K562 (cell line): ENCODE data around the gene ADM2.

Experiments
- FOXP1 ChIP-seq: sonication (generic); formaldehyde crosslinking; IDR thresholded peaks from 2 replicates; pipeline ENCODE4 v1.8.0; 2022; ENCODE audit warnings: mild to moderate bottlenecking, missing genetic modification reagents
- HSF4 ChIP-seq: fragments of 250-450 bp; sonication (Bioruptor Pico); IDR thresholded peaks from 2 replicates; pipeline ENCODE4 v2.1.2; 2022; ENCODE audit warnings: mild to moderate bottlenecking, moderate library complexity, borderline replicate concordance
- JUN ChIP-seq, 2 experiments: sonication (generic) in 1 of 2; formaldehyde crosslinking in 1 of 2; IDR thresholded peaks; 2 replicates each; pipeline versions ENCODE4 v1.6.1 to v1.8.0; 2012 to 2022; ENCODE audit warnings: borderline replicate concordance in 2 of 2, mild to moderate bottlenecking in 2 of 2, improper control_type of control experiment in 1 of 2, low read depth in 1 of 2, low read length in 1 of 2, missing genetic modification reagents in 1 of 2
- MEF2A ChIP-seq: IDR thresholded peaks from 2 replicates; pipeline ENCODE4 v1.6.1; 2011; ENCODE audit warnings: low read depth, mild to moderate bottlenecking, low read length, moderate library complexity; ENCODE audit not compliant: control insufficient read depth
- SNRNP70 ChIP-seq: fragments of 200-400 bp; formaldehyde crosslinking; optimal IDR thresholded peaks from 2 replicates; pipeline ENCODE3; 2017; ENCODE audit warnings: low read depth, low read length
- TCF3 ChIP-seq: sonication (generic); formaldehyde crosslinking; IDR thresholded peaks from 2 replicates; pipeline ENCODE4 v1.4.0; 2020; ENCODE audit warnings: mild to moderate bottlenecking, missing genetic modification reagents
- YY1 ChIP-seq, 3 experiments: IDR thresholded peaks; 2 replicates each; pipeline ENCODE4 v1.6.1; 2011; ENCODE audit warnings: low read length in 2 of 3, mild to moderate bottlenecking in 2 of 3, moderate library complexity in 2 of 3, borderline replicate concordance in 1 of 3, control low read depth in 1 of 3, low read depth in 1 of 3; ENCODE audit not compliant: insufficient read depth in 3 of 3, insufficient replicate concordance in 2 of 3, control insufficient read depth in 1 of 3, insufficient read length in 1 of 3; ENCODE audit errors: extremely low read depth in 1 of 3
- ZNF263 ChIP-seq: sonication (generic); formaldehyde crosslinking; IDR thresholded peaks from 2 replicates; pipeline ENCODE4 v1.8.0; 2022; ENCODE audit warnings: mild to moderate bottlenecking, missing genetic modification reagents, borderline replicate concordance
- TF ChIP-seq, protein P1 (sequence below), 3 experiments: IDR thresholded peaks in 2 of 3; conservative IDR thresholded peaks in 1 of 3; 2 replicates each; pipeline ENCODE4 v1.5.1; 2011 to 2012; ENCODE audit warnings: low read length in 3 of 3, mild to moderate bottlenecking in 3 of 3, control low read depth in 2 of 3, improper control_type of control experiment in 1 of 3, inconsistent platforms in 1 of 3, low read depth in 1 of 3, mixed read lengths in 1 of 3, moderate library complexity in 1 of 3; ENCODE audit not compliant: insufficient read depth in 2 of 3
- TF ChIP-seq, protein P2 (sequence below), 2 experiments: IDR thresholded peaks; 2 replicates each; pipeline ENCODE4 v1.6.1; 2012; ENCODE audit warnings: improper control_type of control experiment in 2 of 2, low read depth in 2 of 2, low read length in 2 of 2, borderline replicate concordance in 1 of 2

DNA sequence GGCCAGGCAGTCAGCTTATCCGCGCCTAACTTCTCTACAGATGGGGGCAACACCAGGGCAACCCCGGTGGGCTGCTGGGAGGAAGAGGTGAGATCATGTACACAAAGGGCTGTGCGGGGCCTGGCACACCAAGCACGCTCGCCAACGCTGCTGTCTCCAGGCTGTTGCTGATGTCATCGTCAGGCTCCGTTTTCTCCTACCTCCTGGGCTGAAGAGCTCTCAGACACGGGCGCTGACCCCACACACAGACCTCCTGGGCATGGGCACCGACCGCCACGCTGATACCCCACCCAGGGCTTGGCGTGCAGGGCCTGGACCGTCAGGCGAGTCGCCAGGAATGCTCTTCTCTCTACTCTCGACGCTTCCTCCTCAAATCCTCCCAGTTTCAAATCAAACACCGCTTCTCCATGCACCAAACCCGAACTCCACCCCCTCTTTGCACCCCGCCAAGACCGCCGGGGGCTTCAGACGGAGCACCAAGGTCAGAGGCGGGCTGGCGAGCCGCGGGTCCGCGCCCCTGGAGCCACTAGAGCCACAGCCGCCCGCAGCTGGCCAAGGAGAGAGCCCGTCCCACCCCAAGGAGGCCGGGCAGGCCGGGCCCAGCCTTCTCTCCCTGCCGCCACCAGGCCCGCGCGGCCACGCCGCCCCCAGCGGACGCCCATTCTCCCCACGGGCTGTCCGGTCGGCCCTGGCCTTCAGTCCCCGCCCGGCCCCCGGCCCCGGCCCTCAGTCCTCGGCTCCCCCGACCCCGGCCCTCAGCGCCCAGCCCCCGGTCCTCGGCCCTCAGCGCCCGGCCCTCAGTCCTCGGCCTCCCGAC is 7.3 kb upstream of the ADM2 start:
- TF ChIP-seq HSF4 (CRISPR knock-in tag) (no peak), MEF2A (no peak), ZNF263 (CRISPR knock-in tag) (no peak), JUN (IDR thresholded peaks at IDR 0.05; ENCODE audit: borderline replicate concordance, low read depth, low read length) (no peak), JUN (CRISPR knock-in tag; IDR thresholded peaks at IDR 0.05; ENCODE audit: borderline replicate concordance) (no peak), TCF3 (no peak), YY1 (IDR thresholded peaks at IDR 0.05; ENCODE audit: borderline replicate concordance in 1 of 3, control insufficient read depth in 1 of 3, extremely low read depth in 1 of 3, insufficient read depth in 3 of 3, insufficient read length in 1 of 3, insufficient replicate concordance in 2 of 3, low read depth in 1 of 3, low read length in 2 of 3) (no peak), FOXP1 (CRISPR knock-in tag) (no peak), SNRNP70 (no peak)
- TF ChIP-seq, protein P1, sequence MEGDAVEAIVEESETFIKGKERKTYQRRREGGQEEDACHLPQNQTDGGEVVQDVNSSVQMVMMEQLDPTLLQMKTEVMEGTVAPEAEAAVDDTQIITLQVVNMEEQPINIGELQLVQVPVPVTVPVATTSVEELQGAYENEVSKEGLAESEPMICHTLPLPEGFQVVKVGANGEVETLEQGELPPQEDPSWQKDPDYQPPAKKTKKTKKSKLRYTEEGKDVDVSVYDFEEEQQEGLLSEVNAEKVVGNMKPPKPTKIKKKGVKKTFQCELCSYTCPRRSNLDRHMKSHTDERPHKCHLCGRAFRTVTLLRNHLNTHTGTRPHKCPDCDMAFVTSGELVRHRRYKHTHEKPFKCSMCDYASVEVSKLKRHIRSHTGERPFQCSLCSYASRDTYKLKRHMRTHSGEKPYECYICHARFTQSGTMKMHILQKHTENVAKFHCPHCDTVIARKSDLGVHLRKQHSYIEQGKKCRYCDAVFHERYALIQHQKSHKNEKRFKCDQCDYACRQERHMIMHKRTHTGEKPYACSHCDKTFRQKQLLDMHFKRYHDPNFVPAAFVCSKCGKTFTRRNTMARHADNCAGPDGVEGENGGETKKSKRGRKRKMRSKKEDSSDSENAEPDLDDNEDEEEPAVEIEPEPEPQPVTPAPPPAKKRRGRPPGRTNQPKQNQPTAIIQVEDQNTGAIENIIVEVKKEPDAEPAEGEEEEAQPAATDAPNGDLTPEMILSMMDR (IDR thresholded peaks at IDR 0.05 in 2 of 3, conservative IDR thresholded peaks at IDR 0.05 in 1 of 3; ENCODE audit: insufficient read depth in 2 of 3, low read depth in 1 of 3, low read length in 3 of 3) = no peak
- TF ChIP-seq, protein P2, sequence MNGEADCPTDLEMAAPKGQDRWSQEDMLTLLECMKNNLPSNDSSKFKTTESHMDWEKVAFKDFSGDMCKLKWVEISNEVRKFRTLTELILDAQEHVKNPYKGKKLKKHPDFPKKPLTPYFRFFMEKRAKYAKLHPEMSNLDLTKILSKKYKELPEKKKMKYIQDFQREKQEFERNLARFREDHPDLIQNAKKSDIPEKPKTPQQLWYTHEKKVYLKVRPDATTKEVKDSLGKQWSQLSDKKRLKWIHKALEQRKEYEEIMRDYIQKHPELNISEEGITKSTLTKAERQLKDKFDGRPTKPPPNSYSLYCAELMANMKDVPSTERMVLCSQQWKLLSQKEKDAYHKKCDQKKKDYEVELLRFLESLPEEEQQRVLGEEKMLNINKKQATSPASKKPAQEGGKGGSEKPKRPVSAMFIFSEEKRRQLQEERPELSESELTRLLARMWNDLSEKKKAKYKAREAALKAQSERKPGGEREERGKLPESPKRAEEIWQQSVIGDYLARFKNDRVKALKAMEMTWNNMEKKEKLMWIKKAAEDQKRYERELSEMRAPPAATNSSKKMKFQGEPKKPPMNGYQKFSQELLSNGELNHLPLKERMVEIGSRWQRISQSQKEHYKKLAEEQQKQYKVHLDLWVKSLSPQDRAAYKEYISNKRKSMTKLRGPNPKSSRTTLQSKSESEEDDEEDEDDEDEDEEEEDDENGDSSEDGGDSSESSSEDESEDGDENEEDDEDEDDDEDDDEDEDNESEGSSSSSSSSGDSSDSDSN (IDR thresholded peaks at IDR 0.05; ENCODE audit: borderline replicate concordance in 1 of 2, low read depth in 2 of 2, low read length in 2 of 2) = 0 out of 4 replicates have a peak, but pooled peaks have one; percentile 39 to 58
